ENCODE results near the gene THAP12. TPM values are rescaled to one million over a fixed set of nuclear protein-coding genes. Genes with fewer than 3 reads are reported as not detected.
A peak's percentile ranks its signal among the peaks of the same experiment; 100 is the strongest.
"Not testable (repeated sequence)": the region's sequence is repeated elsewhere in the genome, so short reads cannot be mapped to it uniquely, and the experiment has no call there.

THAP12 gene
- polyA plus RNA-seq, 3 donors, result 71.8 to 76.6 (median 72.7) TPM

GRCh38 chr11:76329983-76330382, 50.9 kb downstream of the THAP12 start:
- no peak for DNase-seq

- peak; percentile 33 for DNase-seq
Observed at GRCh38 chr11:76329084-76329648, 51.8 kb downstream of the THAP12 start.

GRCh38 chr11:76327756-76328388, 53.1 kb downstream of the THAP12 start:
- no peak for DNase-seq

- no peak for DNase-seq
Observed at GRCh38 chr11:76327202-76327601, 53.7 kb downstream of the THAP12 start.

- no peak for DNase-seq
Observed at GRCh38 chr11:76325185-76325584, 55.7 kb downstream of the THAP12 start.

GRCh38 chr11:76323804-76324203, 57.1 kb downstream of the THAP12 start:
- DNase-seq, result no peak

GRCh38 chr11:76323375-76323774, 57.6 kb downstream of the THAP12 start:
- not testable (repeated sequence) for DNase-seq

- no peak for DNase-seq
Observed at GRCh38 chr11:76322942-76323341, 58.0 kb downstream of the THAP12 start.

GRCh38 chr11:76322540-76322939, 58.4 kb downstream of the THAP12 start:
- DNase-seq, result no peak

GRCh38 chr11:76321820-76322524, 59.0 kb downstream of the THAP12 start:
- no peak for DNase-seq

- no peak for DNase-seq
Observed at GRCh38 chr11:76321340-76321739, 59.6 kb downstream of the THAP12 start.

- no peak for DNase-seq
Observed at GRCh38 chr11:76320929-76321328, 60.0 kb downstream of the THAP12 start.

- not testable (repeated sequence) for DNase-seq
Observed at GRCh38 chr11:76319798-76320197, 61.1 kb downstream of the THAP12 start.

- peak; percentile 66 for DNase-seq
Observed at GRCh38 chr11:76318744-76319384, 62.1 kb downstream of the THAP12 start.

GRCh38 chr11:76317296-76317695, 63.6 kb downstream of the THAP12 start:
- DNase-seq, result no peak

- no peak for DNase-seq
Observed at GRCh38 chr11:76316726-76317125, 64.2 kb downstream of the THAP12 start.

- DNase-seq, result no peak
Observed at GRCh38 chr11:76315182-76315853, 65.6 kb downstream of the THAP12 start.

GRCh38 chr11:76314741-76315090, 66.2 kb downstream of the THAP12 start:
- DNase-seq, result no peak

GRCh38 chr11:76313913-76314740, 66.8 kb downstream of the THAP12 start:
- no peak for DNase-seq

- DNase-seq, result no peak
Observed at GRCh38 chr11:76313271-76313670, 67.7 kb downstream of the THAP12 start.

- DNase-seq, result no peak
Observed at GRCh38 chr11:76310832-76311595, 69.9 kb downstream of the THAP12 start.
